ENCODE data around the gene CPAMD8.

DNA sequence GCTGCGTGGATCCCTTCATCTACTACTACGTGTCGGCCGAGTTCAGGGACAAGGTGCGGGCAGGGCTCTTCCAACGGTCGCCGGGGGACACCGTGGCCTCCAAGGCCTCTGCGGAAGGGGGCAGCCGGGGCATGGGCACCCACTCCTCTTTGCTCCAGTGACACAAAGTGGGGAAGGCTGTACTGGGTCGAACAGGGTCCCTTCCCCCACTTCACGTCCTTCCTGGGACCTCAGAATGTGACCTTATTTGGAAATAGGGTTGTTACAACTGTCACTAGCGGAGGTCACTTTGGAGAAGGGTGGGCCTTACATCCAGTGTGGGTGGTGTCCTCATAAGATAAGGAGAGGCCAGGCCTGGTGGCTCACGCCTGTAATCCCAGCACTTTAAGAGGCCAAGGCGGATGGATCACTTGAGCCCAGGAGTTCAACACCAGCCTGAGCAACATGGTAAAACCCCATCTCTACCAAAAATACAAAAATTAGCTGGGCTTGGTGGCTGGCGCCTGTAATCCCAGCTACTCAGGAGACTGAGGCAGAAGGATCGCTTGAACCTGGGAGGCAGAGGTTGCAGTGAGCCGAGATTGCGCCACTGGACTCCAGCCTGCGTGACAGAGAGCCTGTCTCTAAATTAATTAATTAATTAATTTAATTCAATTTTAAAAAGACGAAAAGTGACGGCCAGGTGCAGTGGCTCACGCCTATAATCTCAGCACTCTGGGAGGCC lies 136.0 kb downstream of the CPAMD8 start:
- TF ChIP-seq, protein P1, sequence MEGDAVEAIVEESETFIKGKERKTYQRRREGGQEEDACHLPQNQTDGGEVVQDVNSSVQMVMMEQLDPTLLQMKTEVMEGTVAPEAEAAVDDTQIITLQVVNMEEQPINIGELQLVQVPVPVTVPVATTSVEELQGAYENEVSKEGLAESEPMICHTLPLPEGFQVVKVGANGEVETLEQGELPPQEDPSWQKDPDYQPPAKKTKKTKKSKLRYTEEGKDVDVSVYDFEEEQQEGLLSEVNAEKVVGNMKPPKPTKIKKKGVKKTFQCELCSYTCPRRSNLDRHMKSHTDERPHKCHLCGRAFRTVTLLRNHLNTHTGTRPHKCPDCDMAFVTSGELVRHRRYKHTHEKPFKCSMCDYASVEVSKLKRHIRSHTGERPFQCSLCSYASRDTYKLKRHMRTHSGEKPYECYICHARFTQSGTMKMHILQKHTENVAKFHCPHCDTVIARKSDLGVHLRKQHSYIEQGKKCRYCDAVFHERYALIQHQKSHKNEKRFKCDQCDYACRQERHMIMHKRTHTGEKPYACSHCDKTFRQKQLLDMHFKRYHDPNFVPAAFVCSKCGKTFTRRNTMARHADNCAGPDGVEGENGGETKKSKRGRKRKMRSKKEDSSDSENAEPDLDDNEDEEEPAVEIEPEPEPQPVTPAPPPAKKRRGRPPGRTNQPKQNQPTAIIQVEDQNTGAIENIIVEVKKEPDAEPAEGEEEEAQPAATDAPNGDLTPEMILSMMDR (conservative IDR thresholded peaks at IDR 0.05 in 1 of 2, IDR thresholded peaks at IDR 0.05 in 1 of 2; ENCODE audit: low read depth in 1 of 2, low read length in 2 of 2) = no peak
- TF ChIP-seq EZH2 (IDR thresholded peaks at IDR 0.05; ENCODE audit: low read length, missing control alignments) = no peak

Data from fibroblast of lung (primary cell).